A673 (cell line): ENCODE measurements around the gene ULK1. TPM values are rescaled to one million over a fixed set of nuclear protein-coding genes. Genes with fewer than 3 reads are reported as not detected.

Experiments
- BruUV-seq: library from RNA; stranded (reverse); fragments of 400-500 nt; replicated peaks from 2 replicates; lab custom pipeline; 2021; lab: Mats Ljungman, UMichigan
- CTCF ChIA-PET: fragments of 300-600 bp; sonication (Branson Sonifier 250); formaldehyde crosslinking; loops from one replicate; lab custom pipeline; 2022; ENCODE audit warnings: antibody characterized with exemption; lab: Charles Lee
- POLR2A ChIA-PET: fragments of 300-600 bp; sonication (Branson Sonifier 250); formaldehyde crosslinking; loops from one replicate; lab custom pipeline; 2022; ENCODE audit warnings: antibody characterized with exemption; ENCODE audit not compliant: low non-redundant PET; lab: Charles Lee
- DNase-seq: peaks from one replicate; pipeline ENCODE4 v3.0.0-alpha.2; 2015; ENCODE audit warnings: low spot score
- H3K27ac ChIP-seq: fragments of 200-600 bp; sonication (generic); 2 replicates; pipeline ENCODE4 v1.5.1; 2016; ENCODE audit warnings: mixed run types, low read depth, mild to moderate bottlenecking, mixed read lengths, antibody characterized with exemption, low read length; ENCODE audit not compliant: poor library complexity, severe bottlenecking
- H3K27me3 ChIP-seq: fragments of 200-600 bp; sonication (generic); replicated peaks from 2 replicates; pipeline ENCODE4 v1.6.1; 2017; ENCODE audit warnings: mixed run types, low read depth, mild to moderate bottlenecking, mixed read lengths, antibody characterized with exemption, low read length; ENCODE audit not compliant: insufficient read depth, poor library complexity
- H3K36me3 ChIP-seq: fragments of 200-600 bp; sonication (generic); 2 replicates; pipeline ENCODE4 v1.6.1; 2016; ENCODE audit warnings: mixed run types, mild to moderate bottlenecking, mixed read lengths, antibody characterized with exemption, low read length; ENCODE audit not compliant: insufficient read depth, poor library complexity, severe bottlenecking
- H3K4me1 ChIP-seq: fragments of 200-600 bp; sonication (generic); 2 replicates; pipeline ENCODE4 v1.6.1; 2017; ENCODE audit warnings: mixed run types, mild to moderate bottlenecking, mixed read lengths, antibody characterized with exemption, low read length; ENCODE audit not compliant: insufficient read depth, poor library complexity, severe bottlenecking
- H3K4me3 ChIP-seq: fragments of 200-600 bp; sonication (generic); 2 replicates; pipeline ENCODE4 v1.5.1; 2016; ENCODE audit warnings: low read depth, mixed run types, mild to moderate bottlenecking, mixed read lengths, low read length; ENCODE audit not compliant: poor library complexity, severe bottlenecking
- H3K9me3 ChIP-seq: fragments of 200-600 bp; sonication (generic); 2 replicates; pipeline ENCODE4 v1.6.1; 2016; ENCODE audit warnings: mixed run types, low read depth, mild to moderate bottlenecking, mixed read lengths, antibody characterized with exemption, low read length; ENCODE audit not compliant: poor library complexity, severe bottlenecking
- CTCF ChIP-seq: fragments of 300-800, 200-600 bp; sonication (generic); conservative IDR thresholded peaks from 2 replicates; pipeline ENCODE4 v1.5.1; 2017; ENCODE audit warnings: low read depth, mild to moderate bottlenecking, antibody characterized with exemption, low read length, moderate library complexity, mixed read lengths
- EZH2 ChIP-seq: fragments of 200-600 bp; sonication (generic); IDR thresholded peaks from 2 replicates; pipeline ENCODE4 v1.6.1; 2017; ENCODE audit warnings: borderline replicate concordance, low read depth, mild to moderate bottlenecking, mixed read lengths, antibody characterized with exemption, low read length; ENCODE audit not compliant: poor library complexity, severe bottlenecking
- intact Hi-C: fragments of 100-400 bp; cut with micrococcal nuclease; formaldehyde crosslinking; loops from one replicate; pipeline ENCODE4 v1.10.0; 2022; ENCODE audit not compliant: unreplicated experiment
- total RNA-seq: library from RNA; stranded (reverse); gene quantifications from 2 replicates; pipeline ENCODE4 v1.2.3, GENCODE V29; 2021

The ULK1 gene
- total RNA-seq, 1 experiment from 2014 or later: 57.3 TPM

GRCh38 chr12:131928711-131929580 lies 34.5 kb downstream of the ULK1 start, which contains the start of gene PUS1:
TSS of gene PUS1 (plus strand) at chr12:131929276. CDS start at chr12:131929723, 447 bp downstream.
- H3K4me3 ChIP-seq: peak within 1 kb of the TSS; percentile 95
- peak within 1 kb of the TSS; percentile 97 for H3K27ac ChIP-seq
- intact Hi-C loops: no loop called here
- BruUV-seq: no TSS peak
- H3K4me1 ChIP-seq: peaks cover 9% of the 10 kb centered on the region
- peak; percentile 97 for DNase-seq
- H3K27me3 ChIP-seq: no peaks in the 10 kb centered on the region
- no peaks in the 10 kb centered on the region for H3K9me3 ChIP-seq
- POLR2A ChIA-PET: no interaction called here
- TF ChIP-seq CTCF: no peak
- TF ChIP-seq EZH2: no peak
- peaks cover 26% of the 10 kb centered on the region for H3K36me3 ChIP-seq
- CTCF ChIA-PET: no interaction called here

- no peaks in the 10 kb centered on the region for H3K9me3 ChIP-seq
- H3K27ac ChIP-seq: peak overlapping the region; percentile 97
- no peaks in the 10 kb centered on the region for H3K27me3 ChIP-seq
- peaks cover 9% of the 10 kb centered on the region for H3K4me1 ChIP-seq
- ChIA-PET POLR2A (interaction anchor here (0.6 kb wide), 1 partner anchor 21 kb away, joined by 3 read pairs; no protein-coding TSS in a partner anchor), CTCF (no interaction called here)
- peak overlapping the region; percentile 95 for H3K4me3 ChIP-seq
- intact Hi-C loops: no loop called here
- BruUV-seq: no TSS peak
- DNase-seq: peak; percentile 36
- peaks cover 35% of the 10 kb centered on the region for H3K36me3 ChIP-seq
- TF ChIP-seq CTCF (no peak), EZH2 (no peak)
Measured at GRCh38 chr12:131929581-131930456, 35.4 kb downstream of the ULK1 start.

GRCh38 chr12:131930510-131930909 lies 36.1 kb downstream of the ULK1 start:
- Histone ChIP-seq H3K36me3 (peaks cover 42% of the 10 kb centered on the region), H3K27ac (no peak overlapping the region), H3K4me1 (peaks cover 9% of the 10 kb centered on the region), H3K27me3 (no peaks in the 10 kb centered on the region), H3K9me3 (no peaks in the 10 kb centered on the region), H3K4me3 (peak overlapping the region; percentile 95)
- intact Hi-C loops: no loop called here
- POLR2A ChIA-PET: no interaction called here
- no peak for TF ChIP-seq CTCF
- CTCF ChIA-PET: no interaction called here
- no TSS peak for BruUV-seq
- DNase-seq: no peak
